ENCODE data around the gene ZNF764. TPM values are rescaled to one million over a fixed set of nuclear protein-coding genes. Genes with fewer than 3 reads are reported as not detected.

ZNF764 gene
- total RNA-seq, 4 donors from 2014 or later, result 5.5 to 10.5 (median 8.7) TPM

GRCh38 chr16:30552956-30553355 lies 5.2 kb downstream of the ZNF764 start:
- Histone ChIP-seq H3K27me3 (no peaks in the 10 kb centered on the region), H3K9me3 (no peaks in the 10 kb centered on the region), H3K27ac (no peak overlapping the region), H3K4me1 (peaks cover 33% of the 10 kb centered on the region), H3K36me3 (peaks cover 31% of the 10 kb centered on the region), H3K4me3 (no peak overlapping the region)
- 95% methylated on average over 4 of the region's 4 CpGs for WGBS
- no peak for TF ChIP-seq CTCF (IDR thresholded peaks at IDR 0.05)
- TF ChIP-seq POLR2A (IDR thresholded peaks at IDR 0.05), result no peak
- no peak for TF ChIP-seq POLR2AphosphoS5 (IDR thresholded peaks at IDR 0.05)
- TF ChIP-seq EP300 (IDR thresholded peaks at IDR 0.05), result no peak
- no peak for DNase-seq (ENCODE audit: low spot score in 2 of 2)

GRCh38 chr16:30551781-30552180 lies 6.4 kb downstream of the ZNF764 start:
- H3K36me3 ChIP-seq, result peaks cover 31% of the 10 kb centered on the region

GRCh38 chr16:30548416-30549253 lies 9.5 kb downstream of the ZNF764 start:
- WGBS, result 78% methylated on average over 8 of the region's 8 CpGs
- no peaks in the 10 kb centered on the region for H3K9me3 ChIP-seq
- TF ChIP-seq POLR2A (IDR thresholded peaks at IDR 0.05), result no peak
- TF ChIP-seq POLR2AphosphoS5 (IDR thresholded peaks at IDR 0.05), result no peak
- TF ChIP-seq CTCF (IDR thresholded peaks at IDR 0.05), result no peak
- TF ChIP-seq EP300 (IDR thresholded peaks at IDR 0.05), result no peak
- H3K4me3 ChIP-seq, result no peak overlapping the region
- DNase-seq (ENCODE audit: low spot score in 2 of 2), result no peak
- H3K36me3 ChIP-seq, result peaks cover 7% of the 10 kb centered on the region
- H3K4me1 ChIP-seq, result peaks cover 15% of the 10 kb centered on the region
- no peaks in the 10 kb centered on the region for H3K27me3 ChIP-seq
- no peak overlapping the region for H3K27ac ChIP-seq

More at GRCh38 chr16:30551781-30552180, 6.4 kb downstream of the ZNF764 start:
- peaks cover 23% of the 10 kb centered on the region for H3K4me1 ChIP-seq
- H3K9me3 ChIP-seq, result no peaks in the 10 kb centered on the region
- TF ChIP-seq POLR2AphosphoS5 (IDR thresholded peaks at IDR 0.05) (no peak), POLR2A (IDR thresholded peaks at IDR 0.05) (no peak), CTCF (IDR thresholded peaks at IDR 0.05) (no peak), EP300 (IDR thresholded peaks at IDR 0.05) (no peak)
- 64% methylated on average over 3 of the region's 3 CpGs for WGBS
- no peak for DNase-seq (ENCODE audit: low spot score in 2 of 2)
- no peak overlapping the region for H3K4me3 ChIP-seq
- H3K27me3 ChIP-seq, result no peaks in the 10 kb centered on the region
- no peak overlapping the region for H3K27ac ChIP-seq

- DNase-seq (ENCODE audit: low spot score in 2 of 2), result no peak
- no peaks in the 10 kb centered on the region for H3K27me3 ChIP-seq
- no peak overlapping the region for H3K4me3 ChIP-seq
- H3K9me3 ChIP-seq, result no peaks in the 10 kb centered on the region
- TF ChIP-seq POLR2A (IDR thresholded peaks at IDR 0.05), result no peak
- H3K36me3 ChIP-seq, result no peaks in the 10 kb centered on the region
- no peak overlapping the region for H3K27ac ChIP-seq
- H3K4me1 ChIP-seq, result peaks cover 5% of the 10 kb centered on the region
- 74% methylated on average over 8 of the region's 8 CpGs for WGBS
Measured at GRCh38 chr16:30546115-30546514, 12.1 kb downstream of the ZNF764 start.

GRCh38 chr16:30543067-30543466 lies 15.1 kb downstream of the ZNF764 start:
- 85% methylated on average over 5 of the region's 5 CpGs for WGBS
- no peak overlapping the region for H3K27ac ChIP-seq
- H3K36me3 ChIP-seq, result no peaks in the 10 kb centered on the region
- no peaks in the 10 kb centered on the region for H3K4me1 ChIP-seq
- TF ChIP-seq EP300 (IDR thresholded peaks at IDR 0.05), result no peak
- TF ChIP-seq CTCF (IDR thresholded peaks at IDR 0.05), result no peak
- TF ChIP-seq POLR2AphosphoS5 (IDR thresholded peaks at IDR 0.05), result no peak
- TF ChIP-seq POLR2A (IDR thresholded peaks at IDR 0.05), result no peak
- no peaks in the 10 kb centered on the region for H3K27me3 ChIP-seq
- DNase-seq (ENCODE audit: low spot score in 2 of 2), result no peak
- H3K4me3 ChIP-seq, result no peak overlapping the region
- no peaks in the 10 kb centered on the region for H3K9me3 ChIP-seq
